NCI-H1930 (cell line): ENCODE data around the gene CD82.
"Not testable (repeated sequence)": the region's sequence is repeated elsewhere in the genome, so short reads cannot be mapped to it uniquely, and the experiment has no call there.

Experiments
- DNase-seq, 2 experiments: peaks; one replicate each; lab custom pipeline; 2025; lab: John Stamatoyannopoulos, UW

CD82 gene

GRCh38 chr11:44633641-44634040 is 68.2 kb downstream of the CD82 start:
- DNase-seq: no peak

GRCh38 chr11:44634401-44635281 is 69.2 kb downstream of the CD82 start:
- no peak for DNase-seq

GRCh38 chr11:44637487-44637886 is 72.0 kb downstream of the CD82 start:
- DNase-seq: no peak

- DNase-seq: no peak
Measured at GRCh38 chr11:44638032-44638431, 72.6 kb downstream of the CD82 start.

GRCh38 chr11:44643217-44643616 is 77.8 kb downstream of the CD82 start:
- no peak for DNase-seq

GRCh38 chr11:44645827-44646226 is 80.4 kb downstream of the CD82 start:
- no peak for DNase-seq

- DNase-seq: not testable (repeated sequence)
Measured at GRCh38 chr11:44647255-44647955, 81.9 kb downstream of the CD82 start.

- DNase-seq: no peak
Measured at GRCh38 chr11:44648109-44648508, 82.6 kb downstream of the CD82 start.

- no peak for DNase-seq
Measured at GRCh38 chr11:44651535-44652155, 86.2 kb downstream of the CD82 start.

- no peak for DNase-seq
Measured at GRCh38 chr11:44652901-44653644, 87.6 kb downstream of the CD82 start.

- DNase-seq: no peak
Measured at GRCh38 chr11:44654057-44654456, 88.6 kb downstream of the CD82 start.

- DNase-seq: no peak
Measured at GRCh38 chr11:44654596-44654995, 89.1 kb downstream of the CD82 start.

GRCh38 chr11:44657836-44658505 is 92.5 kb downstream of the CD82 start:
- DNase-seq: no peak

GRCh38 chr11:44658506-44658850 is 93.0 kb downstream of the CD82 start:
- no peak for DNase-seq

GRCh38 chr11:44659641-44660040 is 94.2 kb downstream of the CD82 start:
- no peak for DNase-seq

GRCh38 chr11:44660535-44660934 is 95.1 kb downstream of the CD82 start:
- DNase-seq: not testable (repeated sequence)

- no peak for DNase-seq
Measured at GRCh38 chr11:44661311-44661717, 95.9 kb downstream of the CD82 start.
